ENCODE measurements around the gene PIGS. TPM values are rescaled to one million over a fixed set of nuclear protein-coding genes. Genes with fewer than 3 reads are reported as not detected.

Gene PIGS
- total RNA-seq, 1 donor from 2014 or later, result 45.0 TPM

DNA sequence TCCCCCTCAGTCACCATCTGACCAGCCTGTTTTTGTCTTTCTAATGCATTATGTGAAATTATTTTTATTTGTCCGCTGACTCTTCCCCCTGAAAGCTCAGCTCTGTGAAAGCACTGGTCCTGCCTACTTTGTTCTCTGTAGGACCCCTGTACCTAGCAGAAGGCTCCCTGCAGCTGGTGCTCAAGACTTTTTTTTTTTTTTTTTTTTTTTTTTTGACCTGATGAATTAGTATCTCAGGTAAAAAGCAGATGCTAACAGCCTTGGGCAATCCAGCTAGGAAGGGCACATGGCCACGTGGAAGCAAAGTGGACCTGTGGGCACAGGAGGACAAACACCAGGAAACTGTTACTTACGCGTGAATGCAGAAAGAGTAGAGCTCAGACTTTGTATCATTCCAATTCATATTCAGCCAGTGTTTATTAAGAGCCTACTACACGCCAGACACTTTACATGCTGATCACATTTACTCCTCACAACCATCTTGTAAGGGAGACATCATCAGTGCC is 18.3 kb downstream of the PIGS start:
- no peak for DNase-seq
- ATAC-seq, result no peak
- intact Hi-C loops (cut with micrococcal nuclease), result no loop called here

DNA sequence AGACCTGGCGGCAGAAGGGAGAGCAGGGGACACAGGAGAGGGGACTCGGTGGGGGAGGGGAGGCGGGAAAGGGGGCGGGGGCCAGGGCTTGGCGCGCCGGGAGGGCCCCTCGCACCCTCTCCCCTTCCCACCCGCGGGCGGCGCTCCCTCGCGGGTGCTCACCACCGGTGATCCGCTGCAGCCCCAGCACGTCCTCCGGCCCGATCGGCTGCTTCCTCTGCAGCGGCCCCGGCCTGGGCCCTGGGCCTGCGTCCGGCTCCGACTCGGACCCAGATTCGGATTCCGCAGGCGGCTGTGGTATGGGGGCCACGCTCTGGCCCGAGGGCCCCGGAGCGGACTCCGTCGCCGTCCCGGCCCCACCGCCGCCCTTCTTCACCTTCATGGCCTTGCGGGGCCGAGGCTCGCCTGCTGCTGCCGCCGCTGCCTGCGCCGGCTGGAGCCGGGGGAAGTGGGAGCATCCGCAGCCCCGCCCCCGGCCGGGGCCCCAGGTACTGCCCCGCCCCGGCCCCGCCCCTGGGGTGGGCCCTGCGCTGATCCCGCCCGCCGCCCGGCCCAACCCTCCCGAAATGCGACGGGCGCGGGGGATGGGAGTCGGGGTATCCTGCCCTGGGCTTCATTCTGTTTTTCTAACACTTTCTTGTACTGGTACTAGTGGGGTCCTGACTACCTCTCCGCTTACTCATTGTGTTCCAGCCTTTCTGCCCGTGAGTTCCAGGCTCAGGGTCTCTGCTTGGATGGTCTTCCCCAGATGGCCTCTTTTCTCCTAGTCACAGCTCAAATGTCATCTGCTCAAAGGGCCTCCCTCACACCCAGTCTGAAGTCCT is 18.9 kb downstream of the PIGS start, which contains the start of gene UNC119:
Gene UNC119, minus strand, starts transcription at position 449 of the 824 bp plus-strand sequence. Its CDS starts 67 bp downstream, at position 382.
- peak; percentile 97 for ATAC-seq
- intact Hi-C loops (cut with micrococcal nuclease), result no loop called here
- peak; percentile 91 for DNase-seq

GRCh38 chr17:28551421-28552175 is 19.7 kb downstream of the PIGS start:
- ATAC-seq, result peak; percentile 25

DNA sequence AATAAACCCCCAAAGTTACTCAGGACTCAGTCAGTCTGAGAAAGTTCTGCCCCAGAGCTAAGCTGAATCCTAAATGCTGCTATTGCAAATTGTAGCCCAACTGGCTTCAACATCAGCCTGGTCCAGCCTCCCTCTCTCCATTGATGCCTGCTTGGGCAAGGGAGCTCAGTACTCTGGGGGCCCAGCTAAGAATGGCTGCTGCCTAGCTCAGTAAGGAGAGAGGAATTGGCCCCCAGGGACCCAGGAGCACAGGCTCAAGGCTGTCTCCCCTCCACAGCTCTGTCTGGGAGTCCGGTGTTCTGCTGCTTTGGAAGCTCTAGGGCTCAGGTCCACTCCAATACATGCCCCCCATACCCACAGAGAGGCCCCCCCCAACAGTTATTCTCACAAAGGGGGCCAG is 20.5 kb downstream of the PIGS start:
- ATAC-seq, result no peak
- intact Hi-C loops (cut with micrococcal nuclease), result no loop called here

More at GRCh38 chr17:28551421-28552175, 19.7 kb downstream of the PIGS start:
- intact Hi-C loops (cut with micrococcal nuclease), result no loop called here
- DNase-seq, result no peak

DNA sequence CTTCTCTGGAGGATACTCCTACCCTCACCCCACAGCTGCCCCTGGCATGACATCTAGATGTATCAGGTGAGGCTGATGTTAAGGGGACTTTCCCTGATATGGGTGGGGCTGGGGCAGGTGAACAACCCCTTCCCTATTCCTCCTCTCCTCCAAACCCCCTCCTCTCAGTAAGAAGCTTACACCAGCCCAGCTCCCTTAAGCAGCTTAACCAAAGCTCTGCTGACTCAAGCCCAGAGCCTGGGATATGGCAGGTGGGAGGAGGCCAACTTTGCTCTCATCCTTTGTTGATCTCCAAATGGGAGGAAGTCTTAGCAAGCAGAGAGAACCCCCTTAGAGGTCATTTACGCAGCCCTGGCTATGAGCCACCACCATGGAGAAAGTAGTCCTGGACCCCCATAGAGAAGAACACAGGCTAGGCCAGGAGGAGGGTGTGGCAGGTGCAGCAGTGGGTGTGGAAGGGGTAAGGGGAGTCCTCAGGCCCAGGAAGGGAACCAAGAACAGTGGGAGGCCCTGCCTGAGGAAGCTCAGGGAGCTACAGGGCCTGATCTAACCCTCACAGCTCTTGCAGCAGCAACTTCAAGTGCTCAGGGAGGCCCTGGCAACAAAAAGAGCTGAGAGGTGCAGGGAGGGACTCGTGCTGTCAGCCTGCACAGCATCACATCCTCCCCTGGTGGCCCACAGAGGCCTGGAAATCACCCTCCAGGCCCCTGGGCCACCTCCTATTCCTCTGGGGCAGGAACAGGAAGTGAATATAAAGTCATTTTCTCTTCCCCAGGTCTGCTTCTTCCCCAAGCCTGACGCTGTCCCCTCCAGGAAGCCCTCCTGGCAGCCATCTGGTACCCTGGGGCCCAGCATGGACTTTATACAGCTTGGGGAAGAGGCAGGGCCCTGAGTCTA is 21.8 kb downstream of the PIGS start:
- ATAC-seq (no peak), DNase-seq (no peak)
- intact Hi-C loops (cut with micrococcal nuclease), result no loop called here

More for the DNA sequence above, 20.5 kb downstream of the PIGS start:
- DNase-seq, result no peak

DNA sequence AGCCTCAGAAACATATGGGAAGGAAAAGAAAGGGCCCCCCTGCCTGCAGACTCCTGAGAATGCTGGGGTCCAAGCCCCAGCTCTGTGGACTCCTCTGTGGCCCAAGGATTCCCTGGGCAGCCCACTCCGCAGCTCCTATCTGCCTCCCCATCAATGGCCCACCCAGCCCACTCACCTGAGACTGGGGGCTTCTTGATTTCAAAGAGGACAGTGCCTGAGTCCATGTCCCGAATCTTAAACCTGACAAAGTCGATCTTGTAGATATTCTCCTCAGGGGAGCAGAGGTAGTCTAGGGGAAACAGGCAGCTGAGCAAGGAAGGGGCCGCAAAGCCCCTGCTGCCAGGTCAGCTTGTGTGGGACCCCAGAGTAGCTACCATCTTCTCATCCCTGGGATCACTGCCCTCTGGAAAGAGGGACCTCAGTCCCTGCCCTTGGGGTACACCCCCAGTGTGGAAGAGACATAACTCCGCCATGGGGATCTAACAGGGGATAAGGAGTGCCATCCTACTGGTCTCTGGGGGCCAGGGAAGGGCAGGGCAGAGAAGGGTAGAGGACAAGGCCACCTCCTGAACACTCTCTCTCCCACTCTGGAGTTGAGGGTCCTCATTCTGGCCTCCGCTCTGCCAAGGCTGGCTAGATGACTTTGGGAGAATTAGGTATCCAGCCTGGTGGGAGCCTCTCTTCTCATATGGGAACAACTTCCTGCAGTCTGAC is 22.8 kb downstream of the PIGS start:
- DNase-seq, result no peak
- intact Hi-C loops (cut with micrococcal nuclease), result no loop called here

DNA sequence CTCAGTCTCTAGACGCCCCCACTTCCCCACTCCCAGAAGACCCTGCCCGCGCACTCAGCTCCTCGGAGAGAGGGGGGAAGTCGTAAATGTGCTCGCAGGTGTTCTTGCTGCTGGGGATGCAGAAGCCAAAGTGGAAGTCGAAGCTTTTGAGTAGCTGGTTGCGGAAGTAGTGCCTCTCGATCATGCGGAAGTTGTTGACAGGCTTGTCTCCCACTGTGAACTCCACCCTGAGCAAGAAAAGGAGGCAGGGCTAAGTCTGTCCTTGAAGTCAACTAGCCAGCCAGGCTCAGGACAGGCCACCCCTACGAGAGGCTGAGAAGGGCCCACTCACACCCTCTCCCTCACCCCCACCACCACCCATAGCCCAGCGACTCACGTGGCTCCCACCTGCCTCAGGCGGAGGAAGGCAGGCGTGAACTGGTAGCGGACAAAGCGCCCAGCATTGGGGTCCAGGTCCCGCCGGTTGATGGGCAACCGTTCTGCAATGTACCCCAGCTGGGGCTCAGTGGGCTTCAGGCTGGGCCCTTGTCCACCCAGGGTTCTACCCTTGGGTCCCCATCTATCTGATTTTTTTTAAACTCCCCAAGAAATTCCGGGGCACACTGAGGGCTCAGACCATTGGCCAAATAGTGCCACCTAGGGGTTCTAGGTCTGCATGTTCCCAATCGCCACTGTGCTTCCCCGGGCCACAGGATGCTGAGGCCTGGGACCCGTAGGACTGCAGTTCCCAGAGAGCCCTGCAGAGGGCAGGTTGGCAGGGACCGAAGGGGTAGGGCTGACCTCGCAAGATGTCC is 23.5 kb downstream of the PIGS start:
- DNase-seq, result peak; percentile 84
- ATAC-seq, result peak; percentile 60
- intact Hi-C loops (cut with micrococcal nuclease), result no loop called here

More for the DNA sequence above, 22.8 kb downstream of the PIGS start:
- ATAC-seq, result no peak

DNA sequence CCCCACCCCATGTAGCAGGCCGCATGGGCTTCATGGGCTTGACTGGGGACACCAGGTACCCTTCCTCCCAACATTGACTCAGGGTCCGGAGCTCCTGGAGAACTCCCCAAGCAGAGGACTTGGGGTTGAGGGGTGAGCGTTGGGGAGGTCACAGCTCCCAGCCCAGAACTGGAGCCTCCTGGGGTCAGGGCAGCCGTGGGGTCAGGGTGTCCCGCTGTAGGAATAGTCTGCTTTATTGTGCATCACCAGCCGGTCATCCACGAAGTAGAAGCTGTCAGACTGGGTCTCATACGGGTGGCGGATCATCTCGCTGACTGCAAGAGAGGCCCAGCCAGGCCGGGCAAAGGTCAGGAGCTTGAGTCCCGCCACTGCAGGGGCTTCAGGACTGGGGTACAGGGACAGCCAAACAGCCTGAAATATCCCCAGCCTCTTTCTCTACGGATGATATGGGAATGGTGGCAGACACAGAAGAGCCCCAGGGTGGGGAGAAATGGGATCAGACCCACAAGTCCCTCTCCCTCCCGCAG is 24.2 kb downstream of the PIGS start:
- ATAC-seq (no peak), DNase-seq (no peak)
- intact Hi-C loops (cut with micrococcal nuclease), result no loop called here

GRCh38 chr17:28545787-28546415 is 25.4 kb downstream of the PIGS start:
- DNase-seq, result no peak
- intact Hi-C loops (cut with micrococcal nuclease), result no loop called here
- no peak for ATAC-seq

GRCh38 chr17:28545141-28545503 is 26.2 kb downstream of the PIGS start:
- ATAC-seq (no peak), DNase-seq (no peak)
- intact Hi-C loops (cut with micrococcal nuclease), result no loop called here

DNA sequence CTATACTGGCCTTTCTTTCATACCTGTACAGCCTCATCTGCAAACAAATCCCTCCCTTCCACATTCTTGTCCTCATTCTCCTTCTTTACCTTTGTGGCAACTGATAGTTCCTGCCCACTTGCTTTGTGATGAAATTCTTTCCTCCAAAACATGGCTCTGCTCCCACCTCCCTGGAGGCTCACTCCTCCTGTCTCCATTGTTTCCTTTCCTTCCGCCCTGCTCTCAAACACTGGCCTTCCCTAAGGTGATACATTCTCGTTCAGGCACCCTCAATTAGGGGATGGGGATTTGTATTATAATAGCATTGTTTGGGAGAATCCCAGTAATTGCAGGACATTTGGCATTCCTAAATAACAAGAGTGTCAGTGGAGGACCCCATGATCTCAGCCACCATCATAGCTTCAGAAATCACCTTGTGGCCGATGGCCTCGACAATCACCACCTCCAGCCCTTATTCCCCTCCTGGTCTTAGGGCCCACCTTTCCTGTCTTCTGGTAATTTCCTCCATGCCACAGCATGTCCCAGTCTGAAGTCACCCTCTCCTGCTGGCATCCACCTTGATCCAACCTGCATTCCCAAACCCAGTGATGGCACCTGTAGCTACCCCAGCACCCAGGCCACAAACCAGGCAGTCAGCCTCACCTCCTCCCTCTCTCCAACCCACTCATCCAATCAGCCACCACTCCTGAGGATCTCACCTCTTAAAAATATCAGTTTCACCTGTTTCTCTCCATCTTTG is 26.8 kb downstream of the PIGS start:
- DNase-seq (no peak), ATAC-seq (no peak)
- intact Hi-C loops (cut with micrococcal nuclease), result no loop called here

GRCh38 chr17:28541439-28541838 is 29.9 kb downstream of the PIGS start:
- ATAC-seq (no peak), DNase-seq (no peak)
- intact Hi-C loops (cut with micrococcal nuclease), result no loop called here

GRCh38 chr17:28540231-28540630 is 31.1 kb downstream of the PIGS start:
- DNase-seq, result no peak
- no peak for ATAC-seq
- intact Hi-C loops (cut with micrococcal nuclease), result no loop called here

DNA sequence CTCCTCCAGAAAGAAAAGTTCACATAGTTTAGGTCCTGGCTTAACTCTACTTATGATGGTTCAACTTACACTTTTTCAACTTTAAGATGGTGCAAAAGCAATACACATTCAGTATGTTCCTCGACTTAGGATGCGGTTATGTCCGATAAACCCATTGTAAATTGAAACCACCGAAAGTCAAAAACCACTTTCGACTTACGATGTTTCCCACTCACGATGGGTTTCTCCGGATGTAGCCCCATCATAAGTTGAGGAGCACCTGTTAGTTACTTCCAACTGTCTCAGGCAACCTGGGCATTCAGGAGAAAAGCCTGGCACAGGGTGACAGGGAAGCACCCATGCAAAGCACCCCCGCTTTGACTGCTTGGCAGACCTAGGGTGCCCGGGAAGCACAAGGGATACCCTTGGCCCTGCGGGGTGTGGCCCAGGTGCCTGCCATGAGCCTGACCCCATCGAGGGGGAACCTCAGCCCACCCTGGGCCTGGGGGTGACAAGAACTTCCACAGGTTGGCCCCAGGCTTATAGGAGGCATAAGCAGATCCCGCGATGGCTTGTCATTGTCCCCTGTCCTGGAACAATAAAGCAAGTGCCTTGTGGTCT is 32.9 kb downstream of the PIGS start:
- no peak for ATAC-seq
- intact Hi-C loops (cut with micrococcal nuclease), result no loop called here
- DNase-seq, result no peak

DNA sequence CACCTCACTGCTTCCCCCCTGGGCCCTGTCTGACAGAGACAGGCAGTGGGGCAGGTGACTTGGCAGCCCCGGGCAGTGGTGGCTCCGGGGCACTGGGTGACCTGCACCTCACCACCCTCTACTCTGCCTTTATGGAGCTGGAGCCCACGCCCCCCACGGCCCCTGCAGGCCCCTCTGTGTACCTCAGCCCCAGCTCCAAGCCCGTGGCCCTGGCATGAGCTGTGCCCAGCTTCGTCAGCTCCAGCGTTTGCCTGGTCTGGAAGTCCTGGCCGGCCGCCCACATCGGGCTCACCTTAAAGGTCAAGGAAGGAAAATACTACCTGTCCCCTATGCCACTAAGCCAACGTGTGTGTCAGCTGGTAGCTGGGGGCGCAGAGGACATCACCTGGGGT is 34.1 kb downstream of the PIGS start:
- intact Hi-C loops (cut with micrococcal nuclease), result no loop called here
- DNase-seq (no peak), ATAC-seq (no peak)

DNA sequence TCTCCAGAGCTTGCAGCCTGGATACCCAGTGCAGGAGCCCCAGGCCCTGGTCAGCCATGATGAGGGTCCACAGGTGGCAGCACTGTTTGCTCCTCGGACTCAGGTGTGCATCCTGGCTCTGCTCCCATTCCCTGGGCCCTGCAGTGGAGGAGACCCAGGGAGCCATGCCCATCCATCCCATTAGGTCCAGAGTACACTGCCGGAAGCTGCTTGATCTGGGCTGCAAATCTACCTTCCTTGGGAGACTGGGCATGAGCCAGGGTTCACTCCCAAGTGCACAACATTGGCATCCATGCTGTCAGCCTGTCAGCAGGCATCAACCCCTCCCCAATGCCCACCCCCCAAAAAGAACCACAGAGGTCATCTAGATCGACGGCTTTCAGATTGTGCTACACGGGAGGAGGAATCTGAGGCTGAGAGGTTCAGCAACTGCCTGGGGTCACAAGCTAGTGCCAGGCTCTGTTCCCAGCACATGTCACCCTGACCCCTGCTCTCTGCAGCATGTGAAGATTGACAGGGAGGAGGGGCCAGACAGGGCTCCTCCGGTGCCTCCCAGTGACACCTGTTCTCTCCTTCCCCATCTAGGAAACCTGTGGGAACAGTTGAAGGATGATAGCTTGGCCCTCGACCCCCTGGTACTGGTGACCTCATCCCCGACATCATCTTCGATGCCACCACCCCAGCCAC is 34.6 kb downstream of the PIGS start:
- DNase-seq (no peak), ATAC-seq (no peak)
- intact Hi-C loops (cut with micrococcal nuclease), result no loop called here
